HG02763 (cell line): ENCODE data around the gene ARMH1.
A peak's percentile ranks its signal among the peaks of the same experiment; 100 is the strongest.

Experiments
- ATAC-seq: cut with Tn5 transposase; IDR thresholded peaks from one replicate; pipeline ENCODE4 v1.9.1; 2021; ENCODE audit warnings: mild to moderate bottlenecking, moderate library complexity; ENCODE audit not compliant: unreplicated experiment

The ARMH1 gene

DNA sequence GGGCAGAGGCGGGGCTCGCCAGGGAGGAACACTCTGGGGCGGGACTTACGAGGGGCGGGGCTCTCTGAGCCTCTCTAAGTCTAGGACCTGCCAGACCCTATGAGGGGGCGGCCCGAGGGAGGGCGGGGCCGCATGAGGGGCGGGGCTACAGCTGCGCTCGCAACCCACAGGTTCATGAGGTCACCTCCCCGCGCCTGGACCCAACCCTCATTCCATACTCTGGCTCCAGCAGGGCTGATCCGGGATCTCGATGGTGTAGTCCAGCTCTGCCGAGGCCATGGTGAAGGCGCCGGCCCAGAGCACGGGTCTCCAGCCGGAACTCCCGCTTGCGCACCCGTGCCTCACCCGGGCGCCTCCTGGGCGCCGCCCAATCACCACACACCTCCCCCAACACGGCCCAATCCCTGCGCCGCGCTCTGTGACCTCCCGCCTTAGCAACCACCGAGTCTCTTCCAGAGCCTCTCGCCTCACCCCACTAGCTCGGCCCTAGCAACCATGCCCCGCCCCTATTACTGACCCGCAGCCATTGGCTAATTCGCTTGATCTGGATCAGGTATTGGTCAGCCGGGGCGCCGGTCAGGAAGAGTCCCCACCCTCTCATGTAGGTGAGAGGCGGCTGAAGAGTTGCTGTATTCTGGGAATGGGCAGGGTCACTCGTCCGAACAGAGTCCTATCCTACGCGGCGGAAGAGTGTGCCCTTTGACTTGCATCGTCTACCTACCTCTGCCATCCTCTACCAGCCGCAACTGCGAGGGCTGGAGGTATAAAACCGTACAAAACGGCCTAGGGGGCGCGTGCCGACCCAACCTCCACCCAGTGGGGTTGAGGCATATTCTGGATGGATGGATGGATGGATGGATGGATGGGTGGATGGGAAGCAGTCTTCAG, at the start of gene ARMH1, which contains the start of gene TMEM53:
Gene ARMH1 (plus strand): TSS at position 602 of the 888 bp plus-strand sequence. CDS start 14,984 bp downstream, outside the sequence.
Gene TMEM53 (minus strand): TSS at position 369 of the 888 bp plus-strand sequence. CDS start 90 bp downstream, at position 279.
- peak; percentile 92 for ATAC-seq

DNA sequence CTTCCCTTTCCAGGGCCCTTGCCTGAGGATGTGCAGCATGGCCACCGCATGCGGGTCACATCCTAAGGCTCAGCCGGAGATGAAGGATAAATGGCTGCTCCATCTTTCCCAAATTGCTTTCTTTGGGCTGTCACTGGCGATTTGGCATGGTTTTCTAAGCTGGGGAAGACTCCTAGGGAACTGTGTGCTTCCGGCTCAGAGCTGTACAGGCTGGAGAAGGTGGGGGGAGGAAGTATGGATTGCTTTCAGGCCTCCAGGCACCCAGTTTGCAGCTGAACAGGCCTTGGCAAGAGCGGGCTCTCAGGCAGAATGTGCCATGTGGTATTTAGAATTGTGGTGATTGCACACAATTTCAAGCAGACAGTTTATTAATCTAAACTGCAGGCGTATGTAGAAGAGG, 49.2 kb upstream of the ARMH1 start:
- ATAC-seq, result no peak

- ATAC-seq, result no peak
Observed at GRCh38 chr1:44628962-44629756, 45.4 kb upstream of the ARMH1 start.

DNA sequence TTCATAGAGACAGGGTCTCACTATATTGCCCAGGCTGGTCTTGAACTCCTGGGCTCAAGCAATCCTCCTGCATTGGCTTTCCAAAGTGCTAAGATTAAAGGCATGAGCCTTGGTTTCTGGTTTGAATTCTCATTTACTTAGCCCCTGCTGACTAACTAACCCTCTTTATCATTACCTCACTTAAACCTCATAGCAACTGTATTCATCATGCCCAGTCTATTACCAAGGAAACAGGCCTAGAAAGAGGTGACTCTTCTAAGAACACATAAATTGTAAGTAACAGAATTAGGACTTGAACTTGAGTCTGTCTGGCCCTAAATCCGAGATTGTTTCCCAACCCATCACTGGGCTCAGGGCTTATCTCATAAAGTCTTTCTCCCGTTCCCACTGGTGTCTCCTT, 44.4 kb upstream of the ARMH1 start:
- no peak for ATAC-seq

- no peak for ATAC-seq
Observed at GRCh38 chr1:44631333-44631646, 43.2 kb upstream of the ARMH1 start.

- ATAC-seq, result peak; percentile 71
Observed at GRCh38 chr1:44631647-44632539, 42.6 kb upstream of the ARMH1 start.

DNA sequence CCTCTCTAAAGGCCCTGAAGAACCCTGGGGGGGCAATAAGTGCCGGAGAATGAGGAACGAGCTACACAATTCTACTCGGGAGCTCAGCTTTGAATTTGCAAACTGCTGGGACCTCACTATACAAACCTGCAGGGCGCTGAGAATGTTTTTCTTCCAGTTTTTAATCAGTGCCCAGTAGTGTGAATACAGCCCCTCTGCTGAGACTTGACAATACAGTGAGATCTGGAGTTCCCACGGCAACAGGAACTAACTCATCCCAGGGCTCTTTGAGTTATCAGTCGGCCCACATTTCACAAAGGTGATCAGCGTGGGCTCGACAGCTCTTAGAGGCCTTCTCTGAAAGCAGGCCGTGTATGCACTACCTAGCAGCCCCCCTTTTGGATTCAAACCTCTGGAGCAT, 41.9 kb upstream of the ARMH1 start:
- ATAC-seq, result no peak

- no peak for ATAC-seq
Observed at GRCh38 chr1:44634606-44635189, 39.8 kb upstream of the ARMH1 start.

GRCh38 chr1:44635439-44635838, 39.1 kb upstream of the ARMH1 start:
- ATAC-seq, result no peak

DNA sequence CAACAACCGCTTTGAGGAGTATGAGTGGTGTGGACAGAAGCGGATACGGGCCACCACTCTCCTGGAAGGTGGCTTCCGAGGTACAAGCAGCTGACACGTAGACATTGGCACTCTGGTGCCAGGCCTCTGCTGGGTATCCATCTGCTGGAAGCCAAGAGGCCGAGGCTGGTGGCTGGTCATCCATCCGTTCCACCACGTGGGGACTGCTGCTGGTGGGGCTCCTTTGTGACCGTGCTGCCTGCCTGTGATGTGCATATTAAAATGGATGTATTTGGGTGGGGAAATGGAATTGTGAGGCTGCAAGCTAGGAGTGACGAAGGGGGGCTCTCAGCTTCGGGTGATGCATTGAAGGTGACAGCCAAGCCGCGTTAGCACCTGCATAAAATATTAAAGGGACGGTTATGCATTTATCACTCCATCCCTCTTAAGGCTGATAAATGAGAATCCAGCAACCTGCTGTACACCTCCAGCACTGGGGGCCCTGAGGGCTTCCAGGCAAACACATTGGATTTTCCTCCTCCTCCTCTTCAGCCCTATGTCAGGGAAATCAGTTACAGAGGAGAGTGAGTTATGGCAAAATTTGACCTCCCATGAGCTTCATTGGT, 38.3 kb upstream of the ARMH1 start:
- no peak for ATAC-seq

- ATAC-seq, result no peak
Observed at GRCh38 chr1:44636688-44637598, 37.6 kb upstream of the ARMH1 start.

DNA sequence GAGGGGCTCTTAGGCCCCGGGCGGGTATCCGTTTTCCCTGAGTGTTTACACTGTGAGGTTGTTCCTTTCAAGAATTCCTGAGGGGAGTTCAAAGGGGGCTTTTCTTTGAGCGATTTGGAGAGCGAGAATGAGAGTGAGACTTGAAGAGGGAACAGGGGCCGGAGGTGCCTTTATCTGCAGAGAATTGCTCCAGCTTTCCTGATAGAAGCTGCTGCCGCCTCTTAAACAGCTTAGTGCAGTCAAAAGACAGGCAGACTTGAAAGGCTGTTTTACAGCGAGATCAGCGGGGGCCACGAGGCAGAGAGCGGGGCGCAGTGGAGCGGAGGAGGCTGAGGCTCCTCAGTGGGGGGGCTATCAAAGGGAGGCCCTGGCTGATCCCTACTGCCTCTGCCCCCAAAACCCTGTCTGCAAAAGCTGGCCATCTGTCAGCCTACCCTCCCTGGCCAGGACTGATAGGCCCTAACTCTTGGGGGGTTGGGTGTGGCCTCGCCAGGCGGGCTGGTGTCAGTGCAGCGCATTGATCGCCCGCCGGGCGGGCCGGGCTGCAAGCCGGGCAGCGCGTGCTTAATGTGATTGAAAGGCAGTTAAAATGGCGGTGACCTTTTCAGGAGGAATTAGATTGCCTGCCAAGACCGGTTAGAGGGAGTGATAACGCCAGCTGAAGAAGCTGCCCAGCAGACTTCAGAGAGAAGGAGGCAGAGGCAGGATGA, 36.7 kb upstream of the ARMH1 start:
- ATAC-seq, result no peak

GRCh38 chr1:44640200-44640853, 34.2 kb upstream of the ARMH1 start:
- no peak for ATAC-seq

DNA sequence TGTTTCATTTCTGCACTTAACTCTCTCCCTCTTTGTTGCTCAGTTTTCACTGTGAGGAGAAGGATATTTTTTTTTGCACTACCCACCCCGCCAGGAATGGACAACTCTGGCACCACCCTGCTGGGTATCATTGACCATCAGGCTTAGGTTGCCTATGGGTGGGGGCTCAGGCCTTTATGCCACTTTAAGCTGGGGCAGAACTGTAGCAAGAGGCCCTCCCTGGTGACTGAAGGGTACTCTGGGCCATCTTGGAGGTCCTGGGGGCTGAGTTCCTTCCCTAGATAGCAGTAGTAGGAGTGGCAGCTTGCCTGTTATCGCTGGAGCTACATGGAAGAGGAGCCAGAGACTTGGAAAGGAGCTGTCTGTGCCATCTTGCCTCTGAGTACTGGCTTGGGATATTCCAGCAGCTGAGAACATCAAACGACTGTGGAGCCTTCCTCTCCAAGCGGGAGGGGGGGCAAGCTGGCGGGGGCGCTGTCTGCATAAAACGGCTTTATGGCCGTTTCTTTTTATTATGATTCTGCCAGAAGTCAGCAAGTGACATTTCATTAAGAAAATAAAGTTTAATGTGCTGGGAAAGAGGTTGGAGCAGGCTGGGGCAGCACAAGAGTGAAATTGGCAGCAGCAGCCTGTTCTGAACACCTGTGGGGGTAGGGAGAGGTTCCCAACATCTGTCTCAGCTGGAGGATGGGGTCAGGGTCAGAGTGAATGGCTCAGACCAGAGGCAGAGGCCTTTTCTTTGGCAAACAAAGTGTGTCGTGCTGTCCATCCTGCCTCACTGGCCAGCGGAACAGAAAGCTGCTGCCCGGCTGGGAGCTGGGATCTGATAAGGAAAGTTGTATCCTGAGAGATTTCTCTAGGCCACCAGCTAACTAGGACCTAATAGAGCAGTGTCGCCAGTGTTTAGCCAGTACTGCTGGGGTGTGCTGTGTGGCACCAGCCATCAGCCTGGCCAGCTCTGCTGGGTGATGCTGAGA, 33.1 kb upstream of the ARMH1 start:
- no peak for ATAC-seq

DNA sequence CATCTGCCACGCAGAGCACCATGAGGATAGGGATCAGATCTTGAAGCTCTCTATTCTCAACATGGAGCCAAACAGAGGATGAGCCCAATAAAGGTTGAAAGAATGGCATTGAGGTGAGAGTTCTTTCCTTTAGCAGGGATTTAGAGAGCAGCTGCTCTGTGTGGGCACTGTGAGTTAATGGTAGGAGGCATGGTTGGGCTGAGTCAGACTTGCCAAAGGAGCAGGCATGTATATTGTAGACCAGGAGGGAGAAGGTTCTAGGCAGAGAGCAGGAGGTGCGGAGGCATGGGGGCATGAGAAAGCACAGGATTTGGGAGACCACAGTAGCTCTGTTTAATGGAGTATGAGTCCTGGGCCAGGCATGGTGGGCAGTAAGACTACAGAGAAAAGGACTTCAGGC, 32.3 kb upstream of the ARMH1 start:
- ATAC-seq, result no peak

- ATAC-seq, result no peak
Observed at GRCh38 chr1:44642925-44643324, 31.6 kb upstream of the ARMH1 start.
